Measurements from ENCODE around the gene LIN7C.

The LIN7C gene

GRCh38 chr11:27462543-27462942 is 44.0 kb downstream of the LIN7C start:
- H2BK5ac ChIP-seq (ENCODE audit: low read depth, low read length, poor library complexity, severe bottlenecking) = no peak overlapping the region
- H2AK5ac ChIP-seq (ENCODE audit: low read length, severe bottlenecking) = no peak overlapping the region
- no peak overlapping the region for H4K8ac ChIP-seq (ENCODE audit: low read length)
- H3K4ac ChIP-seq (ENCODE audit: low read depth in 1 of 2, low read length in 2 of 2) = no peak overlapping the region
- H3K4me1 ChIP-seq (ENCODE audit: control insufficient read depth, insufficient read depth, low read depth, low read length) = peaks cover 19% of the 10 kb centered on the region
- no peak overlapping the region for H2AFZ ChIP-seq (ENCODE audit: low read depth, low read length)
- DNase-seq = no peak
- no peak overlapping the region for H3K9ac ChIP-seq (ENCODE audit: low read length)
- no peak overlapping the region for H2BK15ac ChIP-seq (ENCODE audit: low read depth, poor library complexity, severe bottlenecking)
- no peak overlapping the region for H3K14ac ChIP-seq (ENCODE audit: low read length in 2 of 2)
- no peak overlapping the region for H4K91ac ChIP-seq (ENCODE audit: low read length)
- no peaks in the 10 kb centered on the region for H3K36me3 ChIP-seq (ENCODE audit: control insufficient read depth in 1 of 2, insufficient read depth in 2 of 2, low read depth in 1 of 2, low read length in 2 of 2)
- no peaks in the 10 kb centered on the region for H3K79me1 ChIP-seq (replicated peaks; ENCODE audit: low read length, poor library complexity, severe bottlenecking)
- no peaks in the 10 kb centered on the region for H3K9me3 ChIP-seq (ENCODE audit: control insufficient read depth, low read length)
- peak overlapping the region; percentile 28 for H3K27ac ChIP-seq (ENCODE audit: low read length, poor library complexity, severe bottlenecking)
- H2BK12ac ChIP-seq (ENCODE audit: low read length in 2 of 2) = no peak overlapping the region
- H3K4me3 ChIP-seq (ENCODE audit: insufficient read depth in 1 of 2, low read depth in 1 of 2, low read length in 2 of 2) = no peak overlapping the region
- 84% methylated on average over 5 of the region's 5 CpGs for WGBS
- no peak overlapping the region for H3K23ac ChIP-seq (ENCODE audit: low read length in 2 of 2)
- no peak overlapping the region for H2BK120ac ChIP-seq (ENCODE audit: low read depth, low read length)
- H3K27me3 ChIP-seq (ENCODE audit: control insufficient read depth in 1 of 2, insufficient read depth in 1 of 2, low read length in 2 of 2) = no peaks in the 10 kb centered on the region
- H3K4me2 ChIP-seq (ENCODE audit: low read length, poor library complexity, severe bottlenecking) = no peak overlapping the region
- no peak overlapping the region for H3K18ac ChIP-seq (ENCODE audit: low read depth in 1 of 2, low read length in 2 of 2)

GRCh38 chr11:27460158-27460978 is 46.2 kb downstream of the LIN7C start:
- H3K9me3 ChIP-seq (ENCODE audit: control insufficient read depth, low read length) = no peaks in the 10 kb centered on the region
- H4K91ac ChIP-seq (ENCODE audit: low read length) = no peak overlapping the region
- no peaks in the 10 kb centered on the region for H3K36me3 ChIP-seq (ENCODE audit: control insufficient read depth in 1 of 2, insufficient read depth in 2 of 2, low read depth in 1 of 2, low read length in 2 of 2)
- peak overlapping the region; percentile 44 for H3K4me2 ChIP-seq (ENCODE audit: low read length, poor library complexity, severe bottlenecking)
- no peak overlapping the region for H2BK120ac ChIP-seq (ENCODE audit: low read depth, low read length)
- no peak overlapping the region for H2BK15ac ChIP-seq (ENCODE audit: low read depth, poor library complexity, severe bottlenecking)
- no peaks in the 10 kb centered on the region for H3K27me3 ChIP-seq (ENCODE audit: control insufficient read depth in 1 of 2, insufficient read depth in 1 of 2, low read length in 2 of 2)
- 46% methylated on average over 3 of the region's 5 CpGs for WGBS
- H2BK12ac ChIP-seq (ENCODE audit: low read length in 2 of 2) = no peak overlapping the region
- no peak overlapping the region for H3K23ac ChIP-seq (ENCODE audit: low read length in 2 of 2)
- peak overlapping the region; percentile 89 for H3K27ac ChIP-seq (ENCODE audit: low read length, poor library complexity, severe bottlenecking)
- H3K14ac ChIP-seq (ENCODE audit: low read length in 2 of 2) = no peak overlapping the region
- peak overlapping the region; percentile 17 for H2AK5ac ChIP-seq (ENCODE audit: low read length, severe bottlenecking)
- peak; percentile 37 for DNase-seq
- peak overlapping the region; percentile 68 for H2BK5ac ChIP-seq (ENCODE audit: low read depth, low read length, poor library complexity, severe bottlenecking)
- H3K4me1 ChIP-seq (ENCODE audit: control insufficient read depth, insufficient read depth, low read depth, low read length) = peaks cover 17% of the 10 kb centered on the region
- H3K4ac ChIP-seq (ENCODE audit: low read depth in 1 of 2, low read length in 2 of 2) = peak overlapping the region in 1 of 2 experiments; percentile 49
- no peak overlapping the region for H3K18ac ChIP-seq (ENCODE audit: low read depth in 1 of 2, low read length in 2 of 2)
- H3K4me3 ChIP-seq (ENCODE audit: insufficient read depth in 1 of 2, low read depth in 1 of 2, low read length in 2 of 2) = no peak overlapping the region
- no peak overlapping the region for H2AFZ ChIP-seq (ENCODE audit: low read depth, low read length)
- H3K9ac ChIP-seq (ENCODE audit: low read length) = no peak overlapping the region
- no peak overlapping the region for H4K8ac ChIP-seq (ENCODE audit: low read length)
- H3K79me1 ChIP-seq (replicated peaks; ENCODE audit: low read length, poor library complexity, severe bottlenecking) = no peaks in the 10 kb centered on the region

DNA sequence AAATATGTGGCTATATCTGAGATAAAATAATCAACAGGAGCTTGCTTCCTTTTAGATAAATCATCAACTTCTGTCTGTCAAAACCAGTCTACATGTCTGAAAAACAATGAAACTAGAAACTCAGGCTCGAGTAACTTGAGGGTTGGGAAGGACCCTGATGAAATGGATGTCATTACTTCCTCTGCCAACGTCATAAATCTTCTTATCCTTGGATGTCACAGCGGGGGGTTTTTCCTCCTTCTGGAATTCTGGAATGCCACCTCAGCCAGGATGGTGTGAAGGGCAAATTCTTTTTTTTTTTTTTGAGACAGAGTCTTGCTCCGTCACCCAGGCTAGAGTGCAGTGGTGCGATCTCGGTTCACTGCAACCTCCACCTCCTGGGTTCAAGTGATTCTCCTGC is 47.4 kb downstream of the LIN7C start:
- Histone ChIP-seq H3K4me2 (ENCODE audit: low read length, poor library complexity, severe bottlenecking) (no peak overlapping the region), H3K18ac (ENCODE audit: low read depth in 1 of 2, low read length in 2 of 2) (no peak overlapping the region), H3K23ac (ENCODE audit: low read length in 2 of 2) (no peak overlapping the region), H2BK5ac (ENCODE audit: low read depth, low read length, poor library complexity, severe bottlenecking) (no peak overlapping the region), H3K9ac (ENCODE audit: low read length) (no peak overlapping the region), H3K9me3 (ENCODE audit: control insufficient read depth, low read length) (no peaks in the 10 kb centered on the region), H4K8ac (ENCODE audit: low read length) (no peak overlapping the region), H3K27me3 (ENCODE audit: control insufficient read depth in 1 of 2, insufficient read depth in 1 of 2, low read length in 2 of 2) (no peaks in the 10 kb centered on the region), H4K91ac (ENCODE audit: low read length) (no peak overlapping the region), H3K4me3 (ENCODE audit: insufficient read depth in 1 of 2, low read depth in 1 of 2, low read length in 2 of 2) (no peak overlapping the region), H3K36me3 (ENCODE audit: control insufficient read depth in 1 of 2, insufficient read depth in 2 of 2, low read depth in 1 of 2, low read length in 2 of 2) (no peaks in the 10 kb centered on the region), H3K79me1 (replicated peaks; ENCODE audit: low read length, poor library complexity, severe bottlenecking) (no peaks in the 10 kb centered on the region), H2BK12ac (ENCODE audit: low read length in 2 of 2) (no peak overlapping the region), H2BK120ac (ENCODE audit: low read depth, low read length) (no peak overlapping the region), H3K4ac (ENCODE audit: low read depth in 1 of 2, low read length in 2 of 2) (no peak overlapping the region), H3K27ac (ENCODE audit: low read length, poor library complexity, severe bottlenecking) (peak overlapping the region; percentile 23), H2AFZ (ENCODE audit: low read depth, low read length) (no peak overlapping the region), H2BK15ac (ENCODE audit: low read depth, poor library complexity, severe bottlenecking) (no peak overlapping the region), H3K4me1 (ENCODE audit: control insufficient read depth, insufficient read depth, low read depth, low read length) (peaks cover 22% of the 10 kb centered on the region), H2AK5ac (ENCODE audit: low read length, severe bottlenecking) (no peak overlapping the region), H3K14ac (ENCODE audit: low read length in 2 of 2) (no peak overlapping the region)
- DNase-seq = no peak
- WGBS = 70% methylated on average over 5 of the region's 6 CpGs

DNA sequence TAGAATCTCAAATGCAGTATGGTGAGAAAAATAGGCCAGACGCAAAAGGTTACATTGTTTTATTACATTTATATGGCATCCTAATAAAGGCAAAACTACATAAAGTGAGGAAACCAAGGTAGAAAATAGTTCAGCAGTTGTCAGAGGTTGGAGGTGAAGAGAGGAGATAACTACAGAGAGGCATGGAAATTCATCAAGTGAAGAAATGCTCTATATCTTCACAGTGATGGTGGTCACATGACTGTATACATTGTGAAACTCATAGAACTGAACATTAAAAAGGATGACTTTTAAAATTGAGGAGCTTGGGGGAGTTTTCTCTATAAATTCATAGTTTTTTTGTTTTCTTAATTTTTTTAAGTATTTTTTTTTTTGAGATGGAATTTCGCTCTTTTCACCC is 48.4 kb downstream of the LIN7C start:
- H3K4me1 ChIP-seq (ENCODE audit: control insufficient read depth, insufficient read depth, low read depth, low read length) = peaks cover 22% of the 10 kb centered on the region
- no peak overlapping the region for H2BK15ac ChIP-seq (ENCODE audit: low read depth, poor library complexity, severe bottlenecking)
- H3K79me1 ChIP-seq (replicated peaks; ENCODE audit: low read length, poor library complexity, severe bottlenecking) = no peaks in the 10 kb centered on the region
- H2AK5ac ChIP-seq (ENCODE audit: low read length, severe bottlenecking) = no peak overlapping the region
- H3K4me2 ChIP-seq (ENCODE audit: low read length, poor library complexity, severe bottlenecking) = no peak overlapping the region
- no peaks in the 10 kb centered on the region for H3K9me3 ChIP-seq (ENCODE audit: control insufficient read depth, low read length)
- H3K18ac ChIP-seq (ENCODE audit: low read depth in 1 of 2, low read length in 2 of 2) = no peak overlapping the region
- H3K4ac ChIP-seq (ENCODE audit: low read depth in 1 of 2, low read length in 2 of 2) = no peak overlapping the region
- no peak overlapping the region for H3K4me3 ChIP-seq (ENCODE audit: insufficient read depth in 1 of 2, low read depth in 1 of 2, low read length in 2 of 2)
- H3K23ac ChIP-seq (ENCODE audit: low read length in 2 of 2) = no peak overlapping the region
- H2AFZ ChIP-seq (ENCODE audit: low read depth, low read length) = no peak overlapping the region
- H3K27me3 ChIP-seq (ENCODE audit: control insufficient read depth in 1 of 2, insufficient read depth in 1 of 2, low read length in 2 of 2) = no peaks in the 10 kb centered on the region
- H2BK5ac ChIP-seq (ENCODE audit: low read depth, low read length, poor library complexity, severe bottlenecking) = no peak overlapping the region
- no CpG with 5 or more reads among the region's 2 CpGs for WGBS
- no peak overlapping the region for H3K9ac ChIP-seq (ENCODE audit: low read length)
- peak overlapping the region; percentile 66 for H3K27ac ChIP-seq (ENCODE audit: low read length, poor library complexity, severe bottlenecking)
- H4K8ac ChIP-seq (ENCODE audit: low read length) = no peak overlapping the region
- H4K91ac ChIP-seq (ENCODE audit: low read length) = no peak overlapping the region
- no peaks in the 10 kb centered on the region for H3K36me3 ChIP-seq (ENCODE audit: control insufficient read depth in 1 of 2, insufficient read depth in 2 of 2, low read depth in 1 of 2, low read length in 2 of 2)
- DNase-seq = no peak
- H2BK120ac ChIP-seq (ENCODE audit: low read depth, low read length) = no peak overlapping the region
- no peak overlapping the region for H3K14ac ChIP-seq (ENCODE audit: low read length in 2 of 2)
- no peak overlapping the region for H2BK12ac ChIP-seq (ENCODE audit: low read length in 2 of 2)
